Lower lobe of right lung (tissue), 2 donors: Measurements from ENCODE around the gene AXL. TPM values are rescaled to one million over a fixed set of nuclear protein-coding genes. Genes with fewer than 3 reads are reported as not detected.

Experiments used
- ATAC-seq, 2 donors: fragments of 200-7000 bp; cut with Tn5 transposase; one replicate each; pipeline ENCODE4 v1.9.1; 2020 to 2022; ENCODE audit warnings: mild to moderate bottlenecking in 2 of 2, moderate library complexity in 2 of 2
- DNase-seq: peaks from one replicate; pipeline ENCODE4 v3.0.0-alpha.2; 2020
- H3K27ac ChIP-seq: fragments of 200-600 bp; one replicate; pipeline ENCODE4 v1.8.0; 2022
- H3K27me3 ChIP-seq: fragments of 200-600 bp; one replicate; pipeline ENCODE4 v1.8.0; 2022; ENCODE audit warnings: low read depth
- H3K36me3 ChIP-seq: fragments of 200-600 bp; one replicate; pipeline ENCODE4 v1.8.0; 2022; ENCODE audit warnings: mild to moderate bottlenecking
- H3K4me1 ChIP-seq: fragments of 200-600 bp; one replicate; pipeline ENCODE4 v1.8.0; 2022
- H3K4me3 ChIP-seq: fragments of 200-600 bp; one replicate; pipeline ENCODE4 v1.8.0; 2022; ENCODE audit warnings: mild to moderate bottlenecking
- H3K9me3 ChIP-seq: fragments of 200-600 bp; one replicate; pipeline ENCODE4 v1.8.0; 2022
- CTCF ChIP-seq: fragments of 200-600 bp; IDR thresholded peaks from one replicate; pipeline ENCODE4 v1.8.0; 2022; ENCODE audit warnings: antibody characterized with exemption, mild to moderate bottlenecking
- intact Hi-C: fragments of 100-400 bp; cut with DNase I; formaldehyde crosslinking; loops from one replicate; pipeline ENCODE4 v1.11.0; 2022
- total RNA-seq: library from RNA; stranded (reverse); fragmentation: NEBNext Ultra II Directional; extraction: Animal tissue kit (Norgen Biotek cat#: 25700); gene quantifications from one replicate; pipeline ENCODE4 v1.2.1, GENCODE V29; 2021
- donor health status: DM: no; HTN: yes; CAD: no; lungs with severe emphysema.

Gene AXL
- total RNA-seq, 1 donor from 2014 or later: 92.7 TPM

- peaks cover 23% of the 10 kb centered on the region for H3K27me3 ChIP-seq
- peak in 1 of 2 donors; percentile 18 for ATAC-seq
- no peak for DNase-seq
- no peaks in the 10 kb centered on the region for H3K36me3 ChIP-seq
- H3K9me3 ChIP-seq: no peaks in the 10 kb centered on the region
- peaks cover 19% of the 10 kb centered on the region for H3K4me1 ChIP-seq
- no peak overlapping the region for H3K4me3 ChIP-seq
- TF ChIP-seq CTCF: no peak
- H3K27ac ChIP-seq: no peak overlapping the region
- intact Hi-C loops: no loop called here
Measured at GRCh38 chr19:41223431-41224234, 4.6 kb downstream of the AXL start.

- intact Hi-C loops: no loop called here
- no peak overlapping the region for H3K4me3 ChIP-seq
- TF ChIP-seq CTCF: no peak
- no peak overlapping the region for H3K27ac ChIP-seq
- no peaks in the 10 kb centered on the region for H3K9me3 ChIP-seq
- H3K4me1 ChIP-seq: peaks cover 19% of the 10 kb centered on the region
- DNase-seq (no peak), ATAC-seq (no peak)
- peaks cover 19% of the 10 kb centered on the region for H3K27me3 ChIP-seq
- no peaks in the 10 kb centered on the region for H3K36me3 ChIP-seq
Measured at GRCh38 chr19:41224632-41225031, 5.6 kb downstream of the AXL start.

- Histone ChIP-seq H3K27me3 (peaks cover 19% of the 10 kb centered on the region), H3K4me3 (peak overlapping the region; percentile 59)
- TF ChIP-seq CTCF: no peak
Measured at GRCh38 chr19:41225238-41226052, 6.4 kb downstream of the AXL start.

GRCh38 chr19:41226053-41226873, 7.2 kb downstream of the AXL start:
- intact Hi-C loops: no loop called here
- Histone ChIP-seq H3K36me3 (no peaks in the 10 kb centered on the region), H3K4me3 (peak overlapping the region; percentile 59), H3K9me3 (no peaks in the 10 kb centered on the region), H3K27ac (peak overlapping the region; percentile 73), H3K4me1 (peaks cover 19% of the 10 kb centered on the region), H3K27me3 (peaks cover 19% of the 10 kb centered on the region)
- DNase-seq: peak; percentile 72
- peak; percentile 77 to 82 for ATAC-seq
- no peak for TF ChIP-seq CTCF

More at GRCh38 chr19:41225238-41226052, 6.4 kb downstream of the AXL start:
- DNase-seq (no peak), ATAC-seq (peak; percentile 62 to 69)
- intact Hi-C loops: no loop called here
- Histone ChIP-seq H3K27ac (peak overlapping the region; percentile 73), H3K36me3 (no peaks in the 10 kb centered on the region), H3K9me3 (no peaks in the 10 kb centered on the region), H3K4me1 (peaks cover 19% of the 10 kb centered on the region)

GRCh38 chr19:41226874-41227390, 7.9 kb downstream of the AXL start:
- no peak for ATAC-seq

More at GRCh38 chr19:41226874-41227390, 7.9 kb downstream of the AXL start:
- no peak for TF ChIP-seq CTCF
- H3K4me3 ChIP-seq: peak overlapping the region; percentile 59
- H3K4me1 ChIP-seq: peaks cover 19% of the 10 kb centered on the region
- H3K27ac ChIP-seq: peak overlapping the region; percentile 73
- no peak for DNase-seq
- intact Hi-C loops: no loop called here
- H3K36me3 ChIP-seq: no peaks in the 10 kb centered on the region
- peaks cover 19% of the 10 kb centered on the region for H3K27me3 ChIP-seq
- H3K9me3 ChIP-seq: no peaks in the 10 kb centered on the region
